RKO (cell line): ENCODE results near the gene RAB8B.

ENCODE experiments used
- DNase-seq: peaks from one replicate; pipeline ENCODE4 v3.0.0-alpha.2; 2016; ENCODE audit warnings: low spot score

Gene RAB8B

GRCh38 chr15:63313825-63314224 is 124.4 kb downstream of the RAB8B start:
- DNase-seq: no peak

- no peak for DNase-seq
Measured at GRCh38 chr15:63314409-63314808, 125.0 kb downstream of the RAB8B start.
